ENCODE measurements around the gene RPS6KA5.

The RPS6KA5 gene

GRCh38 chr14:90815572-90815821 lies 244.9 kb downstream of the RPS6KA5 start (continued):
- TF ChIP-seq, protein P1, sequence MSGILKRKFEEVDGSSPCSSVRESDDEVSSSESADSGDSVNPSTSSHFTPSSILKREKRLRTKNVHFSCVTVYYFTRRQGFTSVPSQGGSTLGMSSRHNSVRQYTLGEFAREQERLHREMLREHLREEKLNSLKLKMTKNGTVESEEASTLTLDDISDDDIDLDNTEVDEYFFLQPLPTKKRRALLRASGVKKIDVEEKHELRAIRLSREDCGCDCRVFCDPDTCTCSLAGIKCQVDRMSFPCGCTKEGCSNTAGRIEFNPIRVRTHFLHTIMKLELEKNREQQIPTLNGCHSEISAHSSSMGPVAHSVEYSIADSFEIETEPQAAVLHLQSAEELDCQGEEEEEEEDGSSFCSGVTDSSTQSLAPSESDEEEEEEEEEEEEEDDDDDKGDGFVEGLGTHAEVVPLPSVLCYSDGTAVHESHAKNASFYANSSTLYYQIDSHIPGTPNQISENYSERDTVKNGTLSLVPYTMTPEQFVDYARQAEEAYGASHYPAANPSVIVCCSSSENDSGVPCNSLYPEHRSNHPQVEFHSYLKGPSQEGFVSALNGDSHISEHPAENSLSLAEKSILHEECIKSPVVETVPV (CRISPR knock-in tag; IDR thresholded peaks at IDR 0.05), result no peak
- TF ChIP-seq ZNF565 (CRISPR knock-in tag; conservative IDR thresholded peaks at IDR 0.05; ENCODE audit: low read depth) (no peak), ISL1 (CRISPR knock-in tag; IDR thresholded peaks at IDR 0.05) (no peak), ZC3H10 (CRISPR knock-in tag; IDR thresholded peaks at IDR 0.05) (no peak), BACH2 (CRISPR knock-in tag; IDR thresholded peaks at IDR 0.05; ENCODE audit: borderline replicate concordance) (no peak)

- ATAC-seq, result no peak
- no peak for TF ChIP-seq CSDC2 (CRISPR knock-in tag; IDR thresholded peaks at IDR 0.05)
- TF ChIP-seq SNAI2 (CRISPR knock-in tag; IDR thresholded peaks at IDR 0.05), result no peak
- TF ChIP-seq ZNF565 (CRISPR knock-in tag; conservative IDR thresholded peaks at IDR 0.05; ENCODE audit: low read depth), result no peak
- TF ChIP-seq OSR1 (CRISPR knock-in tag; IDR thresholded peaks at IDR 0.05), result no peak
Observed at GRCh38 chr14:90814806-90815571, 245.5 kb downstream of the RPS6KA5 start.

DNA sequence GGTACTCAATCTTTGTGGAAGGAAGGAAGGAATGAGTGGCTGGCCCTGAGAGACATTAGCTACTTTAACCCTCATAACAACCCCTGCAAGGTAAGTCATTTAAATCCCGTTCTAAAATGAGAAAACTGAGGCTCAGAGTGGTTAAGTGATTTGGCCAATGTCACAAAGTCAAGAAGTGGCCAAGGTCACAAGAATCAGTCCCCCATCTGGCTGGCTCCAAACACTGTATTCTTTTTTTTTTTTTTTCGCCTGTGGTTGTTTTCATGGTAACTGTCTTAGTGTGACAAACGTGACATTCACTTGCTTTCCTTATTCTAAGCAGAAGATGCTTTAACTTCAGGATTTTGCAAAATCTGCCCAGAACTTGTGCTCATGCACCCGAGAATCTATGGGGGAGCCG lies 247.0 kb downstream of the RPS6KA5 start:
- no peak for ATAC-seq
- no peak for TF ChIP-seq ZNF8 (CRISPR knock-in tag; IDR thresholded peaks at IDR 0.05)
- no peak for TF ChIP-seq ZC3H10 (CRISPR knock-in tag; IDR thresholded peaks at IDR 0.05)
- TF ChIP-seq ZNF565 (CRISPR knock-in tag; conservative IDR thresholded peaks at IDR 0.05; ENCODE audit: low read depth), result no peak
- TF ChIP-seq ARNTL (CRISPR knock-in tag; IDR thresholded peaks at IDR 0.05; ENCODE audit: borderline replicate concordance, low read depth), result no peak
- TF ChIP-seq BACH2 (CRISPR knock-in tag; IDR thresholded peaks at IDR 0.05; ENCODE audit: borderline replicate concordance), result no peak
- no peak for TF ChIP-seq PPARA (CRISPR knock-in tag; IDR thresholded peaks at IDR 0.05; ENCODE audit: borderline replicate concordance)

DNA sequence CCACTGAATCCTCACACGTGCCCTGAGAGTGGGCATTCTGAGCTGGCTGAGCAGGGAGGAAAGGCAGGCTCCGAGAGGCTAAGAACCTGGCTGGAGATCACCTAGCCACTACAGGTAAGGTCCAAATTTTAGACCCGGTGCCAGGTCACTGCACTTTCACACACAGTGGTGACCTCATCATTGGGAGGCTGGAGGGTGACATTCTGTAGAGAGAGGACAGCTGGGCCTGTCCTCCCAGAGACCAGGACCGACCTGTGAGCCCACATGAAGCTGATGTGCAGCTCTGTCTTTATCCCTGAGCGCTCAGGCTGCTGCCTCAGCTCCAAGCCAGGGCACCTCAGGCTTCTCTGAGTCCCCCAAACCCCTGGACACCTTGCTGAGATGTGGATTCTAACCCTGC lies 248.3 kb downstream of the RPS6KA5 start:
- no peak for ATAC-seq

GRCh38 chr14:90811641-90812040 lies 248.8 kb downstream of the RPS6KA5 start:
- no peak for ATAC-seq
- no peak for TF ChIP-seq ZC3H10 (CRISPR knock-in tag; IDR thresholded peaks at IDR 0.05)
- TF ChIP-seq ESRRG (CRISPR knock-in tag; IDR thresholded peaks at IDR 0.05), result no peak
- TF ChIP-seq PPARA (CRISPR knock-in tag; IDR thresholded peaks at IDR 0.05; ENCODE audit: borderline replicate concordance), result no peak
- TF ChIP-seq, protein P1 (CRISPR knock-in tag; IDR thresholded peaks at IDR 0.05), result no peak
- TF ChIP-seq GLIS3 (CRISPR knock-in tag; IDR thresholded peaks at IDR 0.05), result no peak
- no peak for TF ChIP-seq ZNF70 (CRISPR knock-in tag; IDR thresholded peaks at IDR 0.05)
- TF ChIP-seq, protein P2, sequence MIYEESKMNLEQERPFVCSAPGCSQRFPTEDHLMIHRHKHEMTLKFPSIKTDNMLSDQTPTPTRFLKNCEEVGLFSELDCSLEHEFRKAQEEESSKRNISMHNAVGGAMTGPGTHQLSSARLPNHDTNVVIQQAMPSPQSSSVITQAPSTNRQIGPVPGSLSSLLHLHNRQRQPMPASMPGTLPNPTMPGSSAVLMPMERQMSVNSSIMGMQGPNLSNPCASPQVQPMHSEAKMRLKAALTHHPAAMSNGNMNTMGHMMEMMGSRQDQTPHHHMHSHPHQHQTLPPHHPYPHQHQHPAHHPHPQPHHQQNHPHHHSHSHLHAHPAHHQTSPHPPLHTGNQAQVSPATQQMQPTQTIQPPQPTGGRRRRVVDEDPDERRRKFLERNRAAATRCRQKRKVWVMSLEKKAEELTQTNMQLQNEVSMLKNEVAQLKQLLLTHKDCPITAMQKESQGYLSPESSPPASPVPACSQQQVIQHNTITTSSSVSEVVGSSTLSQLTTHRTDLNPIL (CRISPR knock-in tag; IDR thresholded peaks at IDR 0.05; ENCODE audit: low read depth), result no peak
- no peak for TF ChIP-seq TOX (CRISPR knock-in tag; IDR thresholded peaks at IDR 0.05; ENCODE audit: borderline replicate concordance)
- TF ChIP-seq, protein P3, sequence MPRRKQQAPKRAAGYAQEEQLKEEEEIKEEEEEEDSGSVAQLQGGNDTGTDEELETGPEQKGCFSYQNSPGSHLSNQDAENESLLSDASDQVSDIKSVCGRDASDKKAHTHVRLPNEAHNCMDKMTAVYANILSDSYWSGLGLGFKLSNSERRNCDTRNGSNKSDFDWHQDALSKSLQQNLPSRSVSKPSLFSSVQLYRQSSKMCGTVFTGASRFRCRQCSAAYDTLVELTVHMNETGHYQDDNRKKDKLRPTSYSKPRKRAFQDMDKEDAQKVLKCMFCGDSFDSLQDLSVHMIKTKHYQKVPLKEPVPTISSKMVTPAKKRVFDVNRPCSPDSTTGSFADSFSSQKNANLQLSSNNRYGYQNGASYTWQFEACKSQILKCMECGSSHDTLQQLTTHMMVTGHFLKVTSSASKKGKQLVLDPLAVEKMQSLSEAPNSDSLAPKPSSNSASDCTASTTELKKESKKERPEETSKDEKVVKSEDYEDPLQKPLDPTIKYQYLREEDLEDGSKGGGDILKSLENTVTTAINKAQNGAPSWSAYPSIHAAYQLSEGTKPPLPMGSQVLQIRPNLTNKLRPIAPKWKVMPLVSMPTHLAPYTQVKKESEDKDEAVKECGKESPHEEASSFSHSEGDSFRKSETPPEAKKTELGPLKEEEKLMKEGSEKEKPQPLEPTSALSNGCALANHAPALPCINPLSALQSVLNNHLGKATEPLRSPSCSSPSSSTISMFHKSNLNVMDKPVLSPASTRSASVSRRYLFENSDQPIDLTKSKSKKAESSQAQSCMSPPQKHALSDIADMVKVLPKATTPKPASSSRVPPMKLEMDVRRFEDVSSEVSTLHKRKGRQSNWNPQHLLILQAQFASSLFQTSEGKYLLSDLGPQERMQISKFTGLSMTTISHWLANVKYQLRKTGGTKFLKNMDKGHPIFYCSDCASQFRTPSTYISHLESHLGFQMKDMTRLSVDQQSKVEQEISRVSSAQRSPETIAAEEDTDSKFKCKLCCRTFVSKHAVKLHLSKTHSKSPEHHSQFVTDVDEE (CRISPR knock-in tag; IDR thresholded peaks at IDR 0.05), result no peak
- no peak for TF ChIP-seq ARNTL (CRISPR knock-in tag; IDR thresholded peaks at IDR 0.05; ENCODE audit: borderline replicate concordance, low read depth)
- no peak for TF ChIP-seq ZFP30 (CRISPR knock-in tag; IDR thresholded peaks at IDR 0.05)
- TF ChIP-seq ZNF565 (CRISPR knock-in tag; conservative IDR thresholded peaks at IDR 0.05; ENCODE audit: low read depth), result no peak
- no peak for TF ChIP-seq TCF4 (CRISPR knock-in tag; IDR thresholded peaks at IDR 0.05; ENCODE audit: borderline replicate concordance)
- TF ChIP-seq ZNF8 (CRISPR knock-in tag; IDR thresholded peaks at IDR 0.05), result no peak
- no peak for TF ChIP-seq ZFP3 (CRISPR knock-in tag; IDR thresholded peaks at IDR 0.05)

More for the DNA sequence above, 248.3 kb downstream of the RPS6KA5 start:
- TF ChIP-seq TOX (CRISPR knock-in tag; IDR thresholded peaks at IDR 0.05; ENCODE audit: borderline replicate concordance) (no peak), CSDC2 (CRISPR knock-in tag; IDR thresholded peaks at IDR 0.05) (no peak)
- TF ChIP-seq, protein P2 (CRISPR knock-in tag; IDR thresholded peaks at IDR 0.05; ENCODE audit: low read depth), result no peak
